Hepatocyte (in vitro differentiated cells): ENCODE results near the gene SLC30A7.

Source experiments
- EZH2 ChIP-seq: fragments of 200-600 bp; sonication (generic); IDR thresholded peaks from 2 replicates; pipeline ENCODE4 v1.6.1; 2016; ENCODE audit warnings: antibody characterized with exemption, mild to moderate bottlenecking, borderline replicate concordance
- EZH2phosphoT487 ChIP-seq: fragments of 200-600 bp; sonication (generic); IDR thresholded peaks from one replicate; pipeline ENCODE4 v1.6.1; 2018; ENCODE audit warnings: antibody characterized with exemption, mild to moderate bottlenecking, low read depth, moderate library complexity; ENCODE audit not compliant: unreplicated experiment, severe bottlenecking
- TF ChIP-seq, protein P1 (sequence below): fragments of 200-600 bp; sonication (generic); IDR thresholded peaks from 2 replicates; pipeline ENCODE4 v1.5.1; 2016; ENCODE audit warnings: antibody characterized with exemption, mild to moderate bottlenecking; ENCODE audit not compliant: poor library complexity

- TF ChIP-seq, protein P1, sequence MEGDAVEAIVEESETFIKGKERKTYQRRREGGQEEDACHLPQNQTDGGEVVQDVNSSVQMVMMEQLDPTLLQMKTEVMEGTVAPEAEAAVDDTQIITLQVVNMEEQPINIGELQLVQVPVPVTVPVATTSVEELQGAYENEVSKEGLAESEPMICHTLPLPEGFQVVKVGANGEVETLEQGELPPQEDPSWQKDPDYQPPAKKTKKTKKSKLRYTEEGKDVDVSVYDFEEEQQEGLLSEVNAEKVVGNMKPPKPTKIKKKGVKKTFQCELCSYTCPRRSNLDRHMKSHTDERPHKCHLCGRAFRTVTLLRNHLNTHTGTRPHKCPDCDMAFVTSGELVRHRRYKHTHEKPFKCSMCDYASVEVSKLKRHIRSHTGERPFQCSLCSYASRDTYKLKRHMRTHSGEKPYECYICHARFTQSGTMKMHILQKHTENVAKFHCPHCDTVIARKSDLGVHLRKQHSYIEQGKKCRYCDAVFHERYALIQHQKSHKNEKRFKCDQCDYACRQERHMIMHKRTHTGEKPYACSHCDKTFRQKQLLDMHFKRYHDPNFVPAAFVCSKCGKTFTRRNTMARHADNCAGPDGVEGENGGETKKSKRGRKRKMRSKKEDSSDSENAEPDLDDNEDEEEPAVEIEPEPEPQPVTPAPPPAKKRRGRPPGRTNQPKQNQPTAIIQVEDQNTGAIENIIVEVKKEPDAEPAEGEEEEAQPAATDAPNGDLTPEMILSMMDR = no peak
- no peak for TF ChIP-seq EZH2phosphoT487
- no peak for TF ChIP-seq EZH2
Observed at GRCh38 chr1:100894603-100895539, 1.0 kb upstream of the SLC30A7 start, which contains the start of gene EXTL2.
